Endothelial cell (in vitro differentiated cells): ENCODE measurements around the gene DNAJC15. TPM values are rescaled to one million over a fixed set of nuclear protein-coding genes. Genes with fewer than 3 reads are reported as not detected.
A peak's percentile ranks its signal among the peaks of the same experiment; 100 is the strongest.
"Not testable (repeated sequence)": the region's sequence is repeated elsewhere in the genome, so short reads cannot be mapped to it uniquely, and the experiment has no call there.

ENCODE experiments used
- DNase-seq: peaks from one replicate; pipeline ENCODE4 v3.0.0; 2021; ENCODE audit warnings: low spot score
- H3K27ac Mint-ChIP-seq: one replicate; pipeline ENCODE4 v1.8.0; 2021; ENCODE audit warnings: mixed read lengths, inconsistent platforms; ENCODE audit not compliant: unreplicated experiment
- H3K27me3 Mint-ChIP-seq: one replicate; pipeline ENCODE4 v1.8.0; 2021; ENCODE audit warnings: mild to moderate bottlenecking, moderate library complexity, mixed read lengths, inconsistent platforms; ENCODE audit not compliant: unreplicated experiment
- H3K36me3 Mint-ChIP-seq: one replicate; pipeline ENCODE4 v1.8.0; 2021; ENCODE audit warnings: mild to moderate bottlenecking, low read depth, mixed read lengths, inconsistent platforms; ENCODE audit not compliant: unreplicated experiment
- H3K4me1 Mint-ChIP-seq: one replicate; pipeline ENCODE4 v1.8.0; 2021; ENCODE audit warnings: mild to moderate bottlenecking, mixed read lengths, inconsistent platforms; ENCODE audit not compliant: unreplicated experiment
- H3K4me3 Mint-ChIP-seq: one replicate; pipeline ENCODE4 v1.8.0; 2021; ENCODE audit warnings: mild to moderate bottlenecking, mixed read lengths, inconsistent platforms; ENCODE audit not compliant: unreplicated experiment
- H3K9me3 Mint-ChIP-seq: one replicate; pipeline ENCODE4 v1.8.0; 2021; ENCODE audit warnings: mixed read lengths, inconsistent platforms; ENCODE audit not compliant: unreplicated experiment
- total RNA-seq: library from RNA; stranded (reverse); fragmentation: NEBNext Ultra II Directional; extraction: Animal tissue kit (Norgen Biotek cat#: 25700); gene quantifications from one replicate; pipeline ENCODE4 v1.2.1, GENCODE V29; 2021; ENCODE audit not compliant: unreplicated experiment
- TF ChIP-seq, protein P1 (sequence below): fragments of 200-600 bp; sonication (generic); IDR thresholded peaks from one replicate; pipeline ENCODE4 v1.5.0; 2021; ENCODE audit warnings: antibody characterized with exemption; ENCODE audit not compliant: unreplicated experiment

DNAJC15 gene
- total RNA-seq, 1 donor from 2014 or later: 13.9 TPM

GRCh38 chr13:43033038-43033437, 9.7 kb downstream of the DNAJC15 start:
- peak overlapping the region; percentile 42 for H3K4me3 Mint-ChIP-seq
- H3K36me3 Mint-ChIP-seq: peaks cover 8% of the 10 kb centered on the region
- no peaks in the 10 kb centered on the region for H3K27me3 Mint-ChIP-seq
- TF ChIP-seq, protein P1, sequence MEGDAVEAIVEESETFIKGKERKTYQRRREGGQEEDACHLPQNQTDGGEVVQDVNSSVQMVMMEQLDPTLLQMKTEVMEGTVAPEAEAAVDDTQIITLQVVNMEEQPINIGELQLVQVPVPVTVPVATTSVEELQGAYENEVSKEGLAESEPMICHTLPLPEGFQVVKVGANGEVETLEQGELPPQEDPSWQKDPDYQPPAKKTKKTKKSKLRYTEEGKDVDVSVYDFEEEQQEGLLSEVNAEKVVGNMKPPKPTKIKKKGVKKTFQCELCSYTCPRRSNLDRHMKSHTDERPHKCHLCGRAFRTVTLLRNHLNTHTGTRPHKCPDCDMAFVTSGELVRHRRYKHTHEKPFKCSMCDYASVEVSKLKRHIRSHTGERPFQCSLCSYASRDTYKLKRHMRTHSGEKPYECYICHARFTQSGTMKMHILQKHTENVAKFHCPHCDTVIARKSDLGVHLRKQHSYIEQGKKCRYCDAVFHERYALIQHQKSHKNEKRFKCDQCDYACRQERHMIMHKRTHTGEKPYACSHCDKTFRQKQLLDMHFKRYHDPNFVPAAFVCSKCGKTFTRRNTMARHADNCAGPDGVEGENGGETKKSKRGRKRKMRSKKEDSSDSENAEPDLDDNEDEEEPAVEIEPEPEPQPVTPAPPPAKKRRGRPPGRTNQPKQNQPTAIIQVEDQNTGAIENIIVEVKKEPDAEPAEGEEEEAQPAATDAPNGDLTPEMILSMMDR: no peak
- no peak for DNase-seq
- no peak overlapping the region for H3K27ac Mint-ChIP-seq
- H3K4me1 Mint-ChIP-seq: no peaks in the 10 kb centered on the region
- no peaks in the 10 kb centered on the region for H3K9me3 Mint-ChIP-seq

GRCh38 chr13:43036351-43037250, 13.2 kb downstream of the DNAJC15 start:
- Mint-ChIP-seq H3K27ac (no peak overlapping the region), H3K4me1 (no peaks in the 10 kb centered on the region), H3K4me3 (no peak overlapping the region), H3K27me3 (no peaks in the 10 kb centered on the region), H3K9me3 (no peaks in the 10 kb centered on the region), H3K36me3 (peaks cover 7% of the 10 kb centered on the region)
- no peak for DNase-seq
- TF ChIP-seq, protein P1: no peak

GRCh38 chr13:43039966-43040365, 16.6 kb downstream of the DNAJC15 start:
- no peak for DNase-seq
- no peaks in the 10 kb centered on the region for H3K27me3 Mint-ChIP-seq
- H3K4me1 Mint-ChIP-seq: no peaks in the 10 kb centered on the region
- TF ChIP-seq, protein P1: no peak
- no peak overlapping the region for H3K27ac Mint-ChIP-seq
- H3K4me3 Mint-ChIP-seq: no peak overlapping the region
- peaks cover 3% of the 10 kb centered on the region for H3K36me3 Mint-ChIP-seq
- no peaks in the 10 kb centered on the region for H3K9me3 Mint-ChIP-seq

DNA sequence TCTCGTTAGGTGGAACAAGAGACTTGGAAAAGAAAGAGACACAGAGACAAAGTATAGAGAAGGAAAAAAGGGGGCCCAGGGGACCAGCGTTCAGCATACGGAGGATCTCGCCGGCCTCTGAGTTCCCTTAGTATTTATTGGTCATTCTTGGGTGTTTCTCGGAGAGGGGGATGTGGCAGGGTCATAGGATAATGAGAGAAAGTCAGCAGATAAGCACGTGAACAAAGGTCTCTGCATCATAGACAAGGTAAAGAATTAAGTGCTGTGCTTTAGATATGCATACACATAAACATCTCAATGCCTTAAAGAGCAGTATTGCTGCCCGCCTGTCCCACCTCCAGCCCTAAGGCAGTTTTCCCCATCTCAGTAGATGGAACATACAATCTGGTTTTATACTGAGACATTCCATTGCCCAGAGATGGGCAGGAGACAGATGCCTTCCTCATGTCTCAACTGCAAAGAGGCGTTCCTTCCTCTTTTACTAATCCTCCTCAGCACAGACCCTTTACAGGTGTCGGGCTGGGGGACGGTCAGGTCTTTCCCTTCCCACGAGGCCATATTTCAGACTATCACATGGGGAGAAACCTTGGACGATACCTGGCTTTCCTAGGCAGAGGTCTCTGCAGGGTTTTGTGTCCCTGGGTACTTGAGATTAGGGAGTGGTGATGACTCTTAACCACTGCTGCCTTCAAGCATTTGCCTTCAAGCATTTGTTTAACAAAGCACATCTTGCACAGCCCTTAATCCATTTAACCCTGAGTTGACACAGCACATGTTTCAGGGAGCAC, 17.4 kb downstream of the DNAJC15 start:
- not testable (repeated sequence) for DNase-seq, H3K36me3 Mint-ChIP-seq, H3K9me3 Mint-ChIP-seq, H3K27me3 Mint-ChIP-seq, H3K27ac Mint-ChIP-seq, H3K4me1 Mint-ChIP-seq, H3K4me3 Mint-ChIP-seq

- no peaks in the 10 kb centered on the region for H3K4me1 Mint-ChIP-seq
- TF ChIP-seq, protein P1: no peak
- H3K9me3 Mint-ChIP-seq: no peaks in the 10 kb centered on the region
- H3K27me3 Mint-ChIP-seq: no peaks in the 10 kb centered on the region
- H3K36me3 Mint-ChIP-seq: peaks cover 3% of the 10 kb centered on the region
- no peak overlapping the region for H3K27ac Mint-ChIP-seq
- no peak overlapping the region for H3K4me3 Mint-ChIP-seq
- DNase-seq: no peak
These were observed 18.1 kb downstream of the DNAJC15 start for GRCh38 chr13:43041369-43041921.
